ENCODE data around the gene CD207.
A peak's percentile ranks its signal among the peaks of the same experiment; 100 is the strongest.

The CD207 gene

GRCh38 chr2:70790136-70790828 lies 45.3 kb downstream of the CD207 start, which contains the start of gene FIGLA:
TSS of gene FIGLA (minus strand) at chr2:70790643. CDS start at chr2:70790638, 5 bp downstream.
- DNase-seq: no peak

GRCh38 chr2:70789304-70790135 lies 46.1 kb downstream of the CD207 start:
- DNase-seq: peak; percentile 75

- DNase-seq: no peak
Measured at GRCh38 chr2:70785137-70785911, 50.3 kb downstream of the CD207 start.

- no peak for DNase-seq
Measured at GRCh38 chr2:70784320-70784719, 51.3 kb downstream of the CD207 start.
